ENCODE data around the gene FAM72A. TPM values are rescaled to one million over a fixed set of nuclear protein-coding genes. Genes with fewer than 3 reads are reported as not detected.
"Not testable (repeated sequence)": the region's sequence is repeated elsewhere in the genome, so short reads cannot be mapped to it uniquely, and the experiment has no call there.

The FAM72A gene
- total RNA-seq, 3 donors from 2014 or later (not counting 1 experiment from before 2014, with no cell fraction given), result 0.60 to 2.4 (median 1.8) TPM

- DNase-seq; H3K27me3 ChIP-seq (ENCODE audit: control insufficient read depth, insufficient read depth, low read length); ATAC-seq; H3K27ac Mint-ChIP-seq; H3K9me3 ChIP-seq (ENCODE audit: control insufficient read depth, insufficient read depth, low read length); H3K4me3 Mint-ChIP-seq; H3K9me3 Mint-ChIP-seq; H3K4me1 ChIP-seq (ENCODE audit: control insufficient read depth, insufficient read depth, low read length); H3K4me3 ChIP-seq (ENCODE audit: low read length); H3K36me3 Mint-ChIP-seq; H3K27me3 Mint-ChIP-seq (ENCODE audit: low read depth in 2 of 2); H3K27ac ChIP-seq (ENCODE audit: low read length); H3K36me3 ChIP-seq (ENCODE audit: control insufficient read depth, insufficient read depth, low read length); H3K4me1 Mint-ChIP-seq; intact Hi-C loops (cut with micrococcal nuclease): not testable (repeated sequence)
- 80% methylated on average over 1 of the region's 4 CpGs for WGBS (ENCODE audit: insufficient coverage)
Observed at GRCh38 chr1:206220332-206221000, 17.8 kb upstream of the FAM72A start.

GRCh38 chr1:206219514-206220331 lies 17.1 kb upstream of the FAM72A start:
- ATAC-seq; H3K9me3 Mint-ChIP-seq; H3K27me3 ChIP-seq (ENCODE audit: control insufficient read depth, insufficient read depth, low read length); H3K36me3 Mint-ChIP-seq; H3K27ac ChIP-seq (ENCODE audit: low read length); intact Hi-C loops (cut with micrococcal nuclease); H3K27ac Mint-ChIP-seq; H3K36me3 ChIP-seq (ENCODE audit: control insufficient read depth, insufficient read depth, low read length); H3K4me1 Mint-ChIP-seq; H3K4me1 ChIP-seq (ENCODE audit: control insufficient read depth, insufficient read depth, low read length); DNase-seq; H3K27me3 Mint-ChIP-seq (ENCODE audit: low read depth in 2 of 2); H3K4me3 ChIP-seq (ENCODE audit: low read length); H3K4me3 Mint-ChIP-seq; H3K9me3 ChIP-seq (ENCODE audit: control insufficient read depth, insufficient read depth, low read length): not testable (repeated sequence)
- WGBS (ENCODE audit: insufficient coverage), result no CpG with 5 or more reads among the region's 13 CpGs

- H3K36me3 ChIP-seq (ENCODE audit: control insufficient read depth, insufficient read depth, low read length); H3K27me3 ChIP-seq (ENCODE audit: control insufficient read depth, insufficient read depth, low read length); H3K27ac Mint-ChIP-seq; H3K9me3 Mint-ChIP-seq; ATAC-seq; H3K4me1 ChIP-seq (ENCODE audit: control insufficient read depth, insufficient read depth, low read length); intact Hi-C loops (cut with micrococcal nuclease); H3K36me3 Mint-ChIP-seq; H3K4me1 Mint-ChIP-seq; H3K27me3 Mint-ChIP-seq (ENCODE audit: low read depth in 2 of 2); H3K27ac ChIP-seq (ENCODE audit: low read length); H3K9me3 ChIP-seq (ENCODE audit: control insufficient read depth, insufficient read depth, low read length); DNase-seq; H3K4me3 Mint-ChIP-seq; H3K4me3 ChIP-seq (ENCODE audit: low read length): not testable (repeated sequence)
- no CpG with 5 or more reads among the region's 2 CpGs for WGBS (ENCODE audit: insufficient coverage)
Observed at GRCh38 chr1:206218765-206219164, 16.1 kb upstream of the FAM72A start.

GRCh38 chr1:206218285-206218684 lies 15.6 kb upstream of the FAM72A start:
- 94% methylated on average over 2 of the region's 3 CpGs for WGBS (ENCODE audit: insufficient coverage)
- intact Hi-C loops (cut with micrococcal nuclease); H3K27ac ChIP-seq (ENCODE audit: low read length): not testable (repeated sequence)

GRCh38 chr1:206215600-206216392 lies 13.2 kb upstream of the FAM72A start:
- H3K27me3 ChIP-seq (ENCODE audit: control insufficient read depth, insufficient read depth, low read length); H3K36me3 ChIP-seq (ENCODE audit: control insufficient read depth, insufficient read depth, low read length); H3K4me1 ChIP-seq (ENCODE audit: control insufficient read depth, insufficient read depth, low read length); H3K9me3 ChIP-seq (ENCODE audit: control insufficient read depth, insufficient read depth, low read length); DNase-seq; H3K4me1 Mint-ChIP-seq; ATAC-seq; H3K27ac Mint-ChIP-seq; H3K4me3 ChIP-seq (ENCODE audit: low read length); H3K27ac ChIP-seq (ENCODE audit: low read length); H3K9me3 Mint-ChIP-seq; H3K27me3 Mint-ChIP-seq (ENCODE audit: low read depth in 2 of 2); H3K4me3 Mint-ChIP-seq; H3K36me3 Mint-ChIP-seq; intact Hi-C loops (cut with micrococcal nuclease): not testable (repeated sequence)
- WGBS (ENCODE audit: insufficient coverage), result 93% methylated on average over 2 of the region's 7 CpGs

More at GRCh38 chr1:206218285-206218684, 15.6 kb upstream of the FAM72A start:
- H3K36me3 ChIP-seq (ENCODE audit: control insufficient read depth, insufficient read depth, low read length); H3K4me3 Mint-ChIP-seq; H3K27me3 Mint-ChIP-seq (ENCODE audit: low read depth in 2 of 2); H3K27me3 ChIP-seq (ENCODE audit: control insufficient read depth, insufficient read depth, low read length); H3K27ac Mint-ChIP-seq; ATAC-seq; H3K36me3 Mint-ChIP-seq; DNase-seq; H3K4me1 ChIP-seq (ENCODE audit: control insufficient read depth, insufficient read depth, low read length); H3K4me3 ChIP-seq (ENCODE audit: low read length); H3K4me1 Mint-ChIP-seq; H3K9me3 Mint-ChIP-seq; H3K9me3 ChIP-seq (ENCODE audit: control insufficient read depth, insufficient read depth, low read length): not testable (repeated sequence)

GRCh38 chr1:206210802-206211201 lies 8.2 kb upstream of the FAM72A start:
- WGBS (ENCODE audit: insufficient coverage), result no CpG with 5 or more reads among the region's 1 CpG
- H3K36me3 Mint-ChIP-seq; H3K36me3 ChIP-seq (ENCODE audit: control insufficient read depth, insufficient read depth, low read length); H3K4me3 Mint-ChIP-seq; intact Hi-C loops (cut with micrococcal nuclease); H3K27ac Mint-ChIP-seq; ATAC-seq; H3K27me3 ChIP-seq (ENCODE audit: control insufficient read depth, insufficient read depth, low read length); DNase-seq; H3K4me3 ChIP-seq (ENCODE audit: low read length); H3K27me3 Mint-ChIP-seq (ENCODE audit: low read depth in 2 of 2); H3K4me1 ChIP-seq (ENCODE audit: control insufficient read depth, insufficient read depth, low read length); H3K27ac ChIP-seq (ENCODE audit: low read length); H3K9me3 Mint-ChIP-seq; H3K9me3 ChIP-seq (ENCODE audit: control insufficient read depth, insufficient read depth, low read length); H3K4me1 Mint-ChIP-seq: not testable (repeated sequence)

- H3K27ac ChIP-seq (ENCODE audit: low read length); ATAC-seq; H3K9me3 ChIP-seq (ENCODE audit: control insufficient read depth, insufficient read depth, low read length); H3K4me1 Mint-ChIP-seq; H3K36me3 Mint-ChIP-seq; H3K27ac Mint-ChIP-seq; H3K27me3 Mint-ChIP-seq (ENCODE audit: low read depth in 2 of 2); H3K4me3 Mint-ChIP-seq; H3K36me3 ChIP-seq (ENCODE audit: control insufficient read depth, insufficient read depth, low read length); H3K4me1 ChIP-seq (ENCODE audit: control insufficient read depth, insufficient read depth, low read length); H3K27me3 ChIP-seq (ENCODE audit: control insufficient read depth, insufficient read depth, low read length); H3K9me3 Mint-ChIP-seq; H3K4me3 ChIP-seq (ENCODE audit: low read length); intact Hi-C loops (cut with micrococcal nuclease): not testable (repeated sequence)
- no CpG with 5 or more reads among the region's 31 CpGs for WGBS (ENCODE audit: insufficient coverage)
- peak in 1 of 2 donors; percentile 16 for DNase-seq
Observed at GRCh38 chr1:206205569-206205968, 2.9 kb upstream of the FAM72A start.

Data from natural killer cell (primary cell).